Sigmoid colon (tissue), 7 donors: Measurements from ENCODE around the gene PLEKHG7. TPM values are rescaled to one million over a fixed set of nuclear protein-coding genes. Genes with fewer than 3 reads are reported as not detected.

Experiments used
- DNase-seq: peaks from one replicate; pipeline ENCODE4 v3.0.0-alpha.2; 2019
- H3K27ac ChIP-seq, 4 donors: fragments of 200-600 bp; sonication (generic); one replicate each; pipeline ENCODE4 v1.5.1; 2016 to 2019; ENCODE audit warnings: mild to moderate bottlenecking in 1 of 4
- H3K27me3 ChIP-seq, 3 donors: fragments of 200-600 bp; sonication (generic); one replicate each; pipeline ENCODE4 v1.5.1; 2019; ENCODE audit warnings: mild to moderate bottlenecking in 1 of 3
- H3K36me3 ChIP-seq, 4 donors: fragments of 200-600 bp; sonication (generic); one replicate each; pipeline ENCODE4 v1.5.1; 2016 to 2019
- H3K4me1 ChIP-seq, 4 donors: fragments of 200-600 bp; sonication (generic); one replicate each; pipeline ENCODE4 v1.5.1; 2017 to 2019
- H3K4me3 ChIP-seq, 4 donors: fragments of 200-600 bp; sonication (generic); one replicate each; pipeline ENCODE4 v1.5.1; 2017 to 2019; ENCODE audit warnings: mild to moderate bottlenecking in 2 of 4, moderate library complexity in 1 of 4
- H3K9me3 ChIP-seq, 4 donors: fragments of 200-600 bp in 3 of 4; sonication (generic) in 3 of 4; one replicate each; pipeline versions ENCODE4 v1.5.1 to v1.6.1; 2013 to 2019
- EP300 ChIP-seq, 4 donors: sonication (generic); formaldehyde crosslinking; IDR thresholded peaks; one replicate each; pipeline ENCODE4 v1.6.1; 2017; ENCODE audit warnings: antibody characterized with exemption in 4 of 4
- POLR2A ChIP-seq, 2 donors: fragments of 450-650 bp; IDR thresholded peaks; one replicate each; pipeline ENCODE4 v1.6.1; 2016; ENCODE audit warnings: antibody characterized with exemption in 2 of 2, mild to moderate bottlenecking in 2 of 2, moderate library complexity in 2 of 2
- POLR2AphosphoS5 ChIP-seq, 4 donors: sonication (generic); formaldehyde crosslinking; IDR thresholded peaks; one replicate each; pipeline ENCODE4 v1.6.1; 2017; ENCODE audit warnings: antibody characterized with exemption in 4 of 4
- WGBS, 2 donors: extraction: QIAGEN DNeasy Blood & Tissue Kit; methylation state at CpG; one replicate each; pipeline ENCODE4 v1.1.7; 2013; 5-methylcytosine and 5-hydroxymethylcytosine counted together
- intact Hi-C: fragments of 100-400 bp; cut with DNase I; formaldehyde crosslinking; loops from one replicate; pipeline ENCODE4 v1.15.1; 2023
- polyA plus RNA-seq, 3 donors: library from polyadenylated mRNA; stranded (reverse); fragments of 200-250 nt; gene quantifications; one replicate each; pipeline ENCODE4 v1.2.3, GENCODE V29; 2013
- total RNA-seq, 4 donors: library from RNA; depleted of rRNA; stranded (reverse); fragments of >200 nt; gene quantifications; one replicate each; pipeline ENCODE4 v1.1.0, GENCODE V29; 2016
- TF ChIP-seq, protein P1 (sequence below), 4 experiments: fragments of 450-650 bp in 3 of 4; fragments of 200-600 bp in 1 of 4; IDR thresholded peaks; one replicate each; pipeline ENCODE4 v1.5.1; 2016 to 2019; ENCODE audit warnings: antibody characterized with exemption in 4 of 4, mild to moderate bottlenecking in 3 of 4, moderate library complexity in 2 of 4
- donor health status: healthy with polysubstance abuse.
- donor health status: Bipolar disorder and iron deficiency.
- donor health status: healthy.

The PLEKHG7 gene
- total and polyA plus RNA-seq, 7 donors = 0.23 to 0.71 (median 0.50) TPM; not detected in 3

DNA sequence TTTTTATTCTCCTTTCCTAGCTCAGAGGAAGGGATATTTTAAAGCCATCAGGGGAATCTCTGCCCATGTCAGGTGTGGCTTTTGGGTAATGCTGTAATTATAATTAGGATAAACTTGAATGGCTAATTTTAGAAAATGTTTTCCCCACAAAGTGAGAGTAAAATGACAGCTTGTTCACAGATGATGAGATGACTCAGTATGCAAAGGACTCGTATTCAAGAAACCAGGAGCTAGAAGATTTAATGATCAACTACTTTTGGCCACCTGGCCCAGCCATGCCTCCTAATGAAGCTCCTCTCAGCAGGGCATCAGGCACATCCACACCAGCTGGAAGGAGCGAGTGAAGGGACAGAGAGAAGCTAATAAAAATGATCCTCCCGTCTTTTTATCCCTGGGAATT, 29.0 kb upstream of the PLEKHG7 start:
- no peaks in the 10 kb centered on the region for H3K9me3 ChIP-seq
- H3K27ac ChIP-seq = no peak overlapping the region
- H3K4me3 ChIP-seq = no peak overlapping the region
- no peak for DNase-seq
- intact Hi-C loops = no loop called here
- TF ChIP-seq POLR2A (IDR thresholded peaks at IDR 0.05) (no peak), EP300 (IDR thresholded peaks at IDR 0.05) (no peak), POLR2AphosphoS5 (IDR thresholded peaks at IDR 0.05) (no peak)
- TF ChIP-seq, protein P1, sequence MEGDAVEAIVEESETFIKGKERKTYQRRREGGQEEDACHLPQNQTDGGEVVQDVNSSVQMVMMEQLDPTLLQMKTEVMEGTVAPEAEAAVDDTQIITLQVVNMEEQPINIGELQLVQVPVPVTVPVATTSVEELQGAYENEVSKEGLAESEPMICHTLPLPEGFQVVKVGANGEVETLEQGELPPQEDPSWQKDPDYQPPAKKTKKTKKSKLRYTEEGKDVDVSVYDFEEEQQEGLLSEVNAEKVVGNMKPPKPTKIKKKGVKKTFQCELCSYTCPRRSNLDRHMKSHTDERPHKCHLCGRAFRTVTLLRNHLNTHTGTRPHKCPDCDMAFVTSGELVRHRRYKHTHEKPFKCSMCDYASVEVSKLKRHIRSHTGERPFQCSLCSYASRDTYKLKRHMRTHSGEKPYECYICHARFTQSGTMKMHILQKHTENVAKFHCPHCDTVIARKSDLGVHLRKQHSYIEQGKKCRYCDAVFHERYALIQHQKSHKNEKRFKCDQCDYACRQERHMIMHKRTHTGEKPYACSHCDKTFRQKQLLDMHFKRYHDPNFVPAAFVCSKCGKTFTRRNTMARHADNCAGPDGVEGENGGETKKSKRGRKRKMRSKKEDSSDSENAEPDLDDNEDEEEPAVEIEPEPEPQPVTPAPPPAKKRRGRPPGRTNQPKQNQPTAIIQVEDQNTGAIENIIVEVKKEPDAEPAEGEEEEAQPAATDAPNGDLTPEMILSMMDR (IDR thresholded peaks at IDR 0.05) = no peak
- H3K4me1 ChIP-seq = no peaks in the 10 kb centered on the region
- no peaks in the 10 kb centered on the region for H3K27me3 ChIP-seq
- WGBS, 2 donors = 81 to 88% methylated on average over 3 of the region's 3 CpGs
- H3K36me3 ChIP-seq = no peaks in the 10 kb centered on the region

DNA sequence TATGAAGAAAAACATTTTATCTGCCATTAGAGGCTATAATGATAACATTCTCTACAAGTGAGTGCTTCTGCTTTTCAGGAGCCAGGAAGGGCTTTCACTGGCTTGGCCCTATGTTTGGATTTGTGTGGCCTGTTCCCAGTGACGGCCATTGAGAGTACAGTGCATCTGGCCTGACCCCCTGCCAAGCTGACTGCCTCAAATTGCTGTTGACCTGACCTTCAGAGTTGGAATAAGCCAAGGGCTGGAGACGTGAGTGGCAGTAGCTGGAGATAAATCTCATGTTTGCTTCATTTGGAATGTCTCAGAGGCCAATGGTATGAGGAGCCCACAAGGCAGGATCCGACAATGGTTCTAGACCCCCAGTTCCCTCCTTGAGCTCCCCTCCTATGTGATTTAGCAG, 28.3 kb upstream of the PLEKHG7 start:
- intact Hi-C loops = no loop called here
- TF ChIP-seq, protein P1 (IDR thresholded peaks at IDR 0.05) = no peak
- TF ChIP-seq EP300 (IDR thresholded peaks at IDR 0.05) (no peak), POLR2AphosphoS5 (IDR thresholded peaks at IDR 0.05) (no peak), POLR2A (IDR thresholded peaks at IDR 0.05) (no peak)
- no peaks in the 10 kb centered on the region for H3K36me3 ChIP-seq

DNA sequence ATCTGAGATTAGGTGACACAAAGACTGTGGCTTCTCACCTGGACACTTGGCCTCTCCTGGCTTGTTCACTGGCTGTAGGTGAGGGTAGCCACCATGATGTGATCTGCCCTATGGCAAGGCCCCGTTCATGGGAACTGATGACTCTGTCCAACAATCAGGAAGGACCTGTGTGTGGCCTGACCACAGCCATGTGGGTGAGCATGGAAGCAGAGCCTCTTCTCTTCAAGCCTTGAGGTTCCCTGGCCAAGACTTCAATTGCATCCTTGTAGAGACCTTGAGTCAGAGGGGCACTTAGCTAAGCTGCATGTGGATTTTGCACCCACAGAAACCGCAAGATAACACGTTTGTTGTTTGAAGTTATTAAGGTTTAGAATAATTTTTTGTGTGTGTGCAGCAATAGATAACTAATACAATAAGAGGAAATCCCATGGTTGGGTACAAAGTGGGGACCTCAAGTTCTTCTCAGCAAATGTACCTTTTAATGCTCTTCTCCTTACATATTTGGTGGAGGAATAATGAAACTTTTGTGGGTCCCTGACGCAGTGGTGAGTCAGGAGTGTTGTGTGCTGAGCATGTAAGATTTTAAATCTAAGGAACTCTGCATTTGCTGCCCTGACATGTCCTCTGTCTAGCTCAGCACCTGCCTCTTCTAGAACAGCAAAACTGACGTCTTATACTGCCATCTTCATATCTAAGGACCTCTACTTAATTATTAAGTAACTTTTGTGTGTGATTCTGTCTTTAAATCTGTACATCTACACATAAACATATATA, 27.5 kb upstream of the PLEKHG7 start:
- no peak for DNase-seq
- Histone ChIP-seq H3K4me1 (no peaks in the 10 kb centered on the region), H3K27me3 (no peaks in the 10 kb centered on the region), H3K36me3 (no peaks in the 10 kb centered on the region), H3K4me3 (no peak overlapping the region), H3K9me3 (no peaks in the 10 kb centered on the region), H3K27ac (no peak overlapping the region)
- intact Hi-C loops = no loop called here
- 76 to 84% methylated on average over 5 of the region's 5 CpGs for WGBS, 2 donors
- TF ChIP-seq POLR2AphosphoS5 (IDR thresholded peaks at IDR 0.05) = no peak
- TF ChIP-seq EP300 (IDR thresholded peaks at IDR 0.05) = no peak
- TF ChIP-seq, protein P1 (IDR thresholded peaks at IDR 0.05) = no peak
- no peak for TF ChIP-seq POLR2A (IDR thresholded peaks at IDR 0.05)

More for the DNA sequence above, 28.3 kb upstream of the PLEKHG7 start:
- WGBS, 2 donors = 59 to 61% methylated on average over 3 of the region's 3 CpGs
- no peak for DNase-seq
- Histone ChIP-seq H3K4me1 (no peaks in the 10 kb centered on the region), H3K4me3 (no peak overlapping the region), H3K27me3 (no peaks in the 10 kb centered on the region), H3K9me3 (no peaks in the 10 kb centered on the region), H3K27ac (no peak overlapping the region)

- no peaks in the 10 kb centered on the region for H3K9me3 ChIP-seq
- intact Hi-C loops = no loop called here
- TF ChIP-seq, protein P1 (IDR thresholded peaks at IDR 0.05) = no peak
- TF ChIP-seq POLR2A (IDR thresholded peaks at IDR 0.05) (no peak), POLR2AphosphoS5 (IDR thresholded peaks at IDR 0.05) (no peak), EP300 (IDR thresholded peaks at IDR 0.05) (no peak)
- no peaks in the 10 kb centered on the region for H3K4me1 ChIP-seq
- no peak overlapping the region for H3K27ac ChIP-seq
- WGBS, 2 donors = 70 to 78% methylated on average over 4 of the region's 4 CpGs
- H3K36me3 ChIP-seq = no peaks in the 10 kb centered on the region
- H3K4me3 ChIP-seq = no peak overlapping the region
- H3K27me3 ChIP-seq = no peaks in the 10 kb centered on the region
- no peak for DNase-seq
These were observed 26.1 kb upstream of the PLEKHG7 start for GRCh38 chr12:92676710-92677109.
